Loucy (cell line): Measurements from ENCODE around the gene CLCNKA.

Experiments
- CTCF ChIP-seq: fragments of 200-600 bp; sonication (generic); conservative IDR thresholded peaks from 2 replicates; pipeline ENCODE4 v1.5.1; 2014; ENCODE audit warnings: mild to moderate bottlenecking, antibody characterized with exemption, low read length
- EZH2phosphoT487 ChIP-seq: fragments of 200-600 bp; IDR thresholded peaks from 2 replicates; pipeline ENCODE4 v1.6.1; 2018; ENCODE audit warnings: antibody characterized with exemption, mild to moderate bottlenecking, moderate library complexity, borderline replicate concordance

- TF ChIP-seq CTCF (no peak), EZH2phosphoT487 (no peak)
Observed at GRCh38 chr1:16022393-16022792, 557 bp downstream of the CLCNKA start.
